AG09309 (cell line): ENCODE data around the gene GJD3.

Experiments
- DNase-seq: peaks from one replicate; pipeline ENCODE4 v3.0.0-alpha.2; 2010; ENCODE audit warnings: low read depth
- H3K4me3 ChIP-seq: 2 replicates; pipeline ENCODE4 v1.5.1; 2011; ENCODE audit warnings: mild to moderate bottlenecking, low read depth, low read length, moderate library complexity; ENCODE audit not compliant: control insufficient read depth
- CTCF ChIP-seq: IDR thresholded peaks from 2 replicates; pipeline ENCODE4 v1.5.1; 2011; ENCODE audit warnings: mild to moderate bottlenecking, low read depth, low read length, inconsistent platforms; ENCODE audit not compliant: insufficient read depth, control insufficient read depth; ENCODE audit errors: missing control alignments

The GJD3 gene

GRCh38 chr17:40335620-40336019 is 28.9 kb downstream of the GJD3 start:
- no peak for TF ChIP-seq CTCF
- DNase-seq: no peak
- no peak overlapping the region for H3K4me3 ChIP-seq

DNA sequence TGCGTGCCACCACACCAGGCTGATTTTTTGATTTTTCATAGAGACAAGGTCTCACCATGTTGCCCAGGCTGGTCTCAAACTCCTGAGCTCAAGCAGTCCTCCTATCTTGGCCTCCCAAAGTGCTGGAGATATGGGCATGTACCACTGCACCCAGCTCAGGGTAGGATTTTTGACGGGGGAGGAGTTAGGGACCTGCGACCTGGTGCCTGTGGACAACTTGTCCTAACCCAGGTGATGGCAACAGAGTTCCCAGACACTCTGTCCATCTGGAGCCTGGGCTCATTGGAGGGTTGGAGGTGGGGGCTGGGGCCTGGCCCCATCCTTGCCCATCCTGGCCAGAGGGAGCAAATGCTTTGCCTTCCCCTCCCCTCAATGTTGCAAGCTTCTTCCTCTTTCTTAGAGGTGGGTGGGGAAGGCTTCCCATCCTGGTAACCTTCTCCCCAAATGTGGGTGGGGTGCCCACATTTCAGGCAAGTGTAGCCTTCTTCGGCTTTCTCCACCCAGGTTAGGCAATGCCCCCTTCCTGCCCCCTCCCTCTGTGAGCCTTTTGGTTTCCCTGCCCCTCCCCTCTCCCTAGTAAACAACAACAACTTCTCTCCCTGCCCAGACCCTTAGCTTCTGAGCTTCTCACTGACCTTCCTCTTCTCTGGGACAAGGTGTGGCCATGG is 30.6 kb downstream of the GJD3 start:
- H3K4me3 ChIP-seq: no peak overlapping the region
- no peak for DNase-seq
- TF ChIP-seq CTCF: no peak

GRCh38 chr17:40331743-40332641 is 32.5 kb downstream of the GJD3 start:
- DNase-seq: no peak
- H3K4me3 ChIP-seq: no peak overlapping the region
- no peak for TF ChIP-seq CTCF

GRCh38 chr17:40330850-40331470 is 33.6 kb downstream of the GJD3 start:
- H3K4me3 ChIP-seq: no peak overlapping the region
- TF ChIP-seq CTCF: no peak
- DNase-seq: no peak

- no peak overlapping the region for H3K4me3 ChIP-seq
- no peak for TF ChIP-seq CTCF
- DNase-seq: no peak
Observed at GRCh38 chr17:40329839-40330794, 34.4 kb downstream of the GJD3 start.

- DNase-seq: no peak
- no peak overlapping the region for H3K4me3 ChIP-seq
Observed at GRCh38 chr17:40328386-40328766, 36.2 kb downstream of the GJD3 start.

More at GRCh38 chr17:40328386-40328766, 36.2 kb downstream of the GJD3 start:
- no peak for TF ChIP-seq CTCF
